ENCODE measurements around the gene DRC1. TPM values are rescaled to one million over a fixed set of nuclear protein-coding genes. Genes with fewer than 3 reads are reported as not detected.

Gene DRC1
- total and polyA plus RNA-seq, 7 donors, result 0.06 to 0.54 TPM; not detected in 5

GRCh38 chr2:26423750-26424149, 22.0 kb downstream of the DRC1 start:
- no peaks in the 10 kb centered on the region for H3K4me1 ChIP-seq
- no peaks in the 10 kb centered on the region for H3K9me3 ChIP-seq
- no peak for DNase-seq
- H3K27me3 ChIP-seq, result peaks cover 0 to 5% (median 0%) of the 10 kb centered on the region in 3 donors
- H3K27ac ChIP-seq, result no peak overlapping the region
- WGBS, 2 donors, result 81 to 83% methylated on average over 9 of the region's 9 CpGs
- no peaks in the 10 kb centered on the region for H3K36me3 ChIP-seq
- intact Hi-C loops (cut with DNase I), result no loop called here
- no peak overlapping the region for H3K4me3 ChIP-seq
- TF ChIP-seq POLR2AphosphoS5 (IDR thresholded peaks at IDR 0.05), result no peak
- TF ChIP-seq POLR2A (IDR thresholded peaks at IDR 0.05), result no peak
- TF ChIP-seq, protein P1, sequence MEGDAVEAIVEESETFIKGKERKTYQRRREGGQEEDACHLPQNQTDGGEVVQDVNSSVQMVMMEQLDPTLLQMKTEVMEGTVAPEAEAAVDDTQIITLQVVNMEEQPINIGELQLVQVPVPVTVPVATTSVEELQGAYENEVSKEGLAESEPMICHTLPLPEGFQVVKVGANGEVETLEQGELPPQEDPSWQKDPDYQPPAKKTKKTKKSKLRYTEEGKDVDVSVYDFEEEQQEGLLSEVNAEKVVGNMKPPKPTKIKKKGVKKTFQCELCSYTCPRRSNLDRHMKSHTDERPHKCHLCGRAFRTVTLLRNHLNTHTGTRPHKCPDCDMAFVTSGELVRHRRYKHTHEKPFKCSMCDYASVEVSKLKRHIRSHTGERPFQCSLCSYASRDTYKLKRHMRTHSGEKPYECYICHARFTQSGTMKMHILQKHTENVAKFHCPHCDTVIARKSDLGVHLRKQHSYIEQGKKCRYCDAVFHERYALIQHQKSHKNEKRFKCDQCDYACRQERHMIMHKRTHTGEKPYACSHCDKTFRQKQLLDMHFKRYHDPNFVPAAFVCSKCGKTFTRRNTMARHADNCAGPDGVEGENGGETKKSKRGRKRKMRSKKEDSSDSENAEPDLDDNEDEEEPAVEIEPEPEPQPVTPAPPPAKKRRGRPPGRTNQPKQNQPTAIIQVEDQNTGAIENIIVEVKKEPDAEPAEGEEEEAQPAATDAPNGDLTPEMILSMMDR (IDR thresholded peaks at IDR 0.05), result no peak
- TF ChIP-seq EP300 (IDR thresholded peaks at IDR 0.05), result no peak

GRCh38 chr2:26424221-26424620, 22.5 kb downstream of the DRC1 start:
- 78 to 84% methylated on average over 3 of the region's 3 CpGs for whole genome bisulfite sequencing, 2 donors
- no peak overlapping the region for H3K27ac ChIP-seq
- peaks cover 0 to under 1% (median 0%) of the 10 kb centered on the region in 3 donors for H3K27me3 ChIP-seq
- TF ChIP-seq, protein P1 (IDR thresholded peaks at IDR 0.05), result no peak
- TF ChIP-seq POLR2A (IDR thresholded peaks at IDR 0.05) (no peak), EP300 (IDR thresholded peaks at IDR 0.05) (no peak)
- intact Hi-C loops (cut with DNase I), result no loop called here
- no peaks in the 10 kb centered on the region for H3K36me3 ChIP-seq
- H3K9me3 ChIP-seq, result no peaks in the 10 kb centered on the region
- DNase-seq, result no peak
- H3K4me1 ChIP-seq, result no peaks in the 10 kb centered on the region
- no peak overlapping the region for H3K4me3 ChIP-seq

- no peaks in the 10 kb centered on the region for H3K9me3 ChIP-seq
- H3K4me1 ChIP-seq, result no peaks in the 10 kb centered on the region
- no peak overlapping the region for H3K4me3 ChIP-seq
- 90 to 92% methylated on average over 2 of the region's 2 CpGs for WGBS, 2 donors
- no peaks in the 10 kb centered on the region for H3K27me3 ChIP-seq
- DNase-seq, result no peak
- H3K27ac ChIP-seq, result no peak overlapping the region
- TF ChIP-seq, protein P1 (IDR thresholded peaks at IDR 0.05), result no peak
- no peak for TF ChIP-seq EP300 (IDR thresholded peaks at IDR 0.05)
- TF ChIP-seq POLR2AphosphoS5 (IDR thresholded peaks at IDR 0.05), result no peak
- no peak for TF ChIP-seq POLR2A (IDR thresholded peaks at IDR 0.05)
- intact Hi-C loops (cut with DNase I), result no loop called here
- no peaks in the 10 kb centered on the region for H3K36me3 ChIP-seq
Measured at GRCh38 chr2:26428846-26429245, 27.1 kb downstream of the DRC1 start.

DNA sequence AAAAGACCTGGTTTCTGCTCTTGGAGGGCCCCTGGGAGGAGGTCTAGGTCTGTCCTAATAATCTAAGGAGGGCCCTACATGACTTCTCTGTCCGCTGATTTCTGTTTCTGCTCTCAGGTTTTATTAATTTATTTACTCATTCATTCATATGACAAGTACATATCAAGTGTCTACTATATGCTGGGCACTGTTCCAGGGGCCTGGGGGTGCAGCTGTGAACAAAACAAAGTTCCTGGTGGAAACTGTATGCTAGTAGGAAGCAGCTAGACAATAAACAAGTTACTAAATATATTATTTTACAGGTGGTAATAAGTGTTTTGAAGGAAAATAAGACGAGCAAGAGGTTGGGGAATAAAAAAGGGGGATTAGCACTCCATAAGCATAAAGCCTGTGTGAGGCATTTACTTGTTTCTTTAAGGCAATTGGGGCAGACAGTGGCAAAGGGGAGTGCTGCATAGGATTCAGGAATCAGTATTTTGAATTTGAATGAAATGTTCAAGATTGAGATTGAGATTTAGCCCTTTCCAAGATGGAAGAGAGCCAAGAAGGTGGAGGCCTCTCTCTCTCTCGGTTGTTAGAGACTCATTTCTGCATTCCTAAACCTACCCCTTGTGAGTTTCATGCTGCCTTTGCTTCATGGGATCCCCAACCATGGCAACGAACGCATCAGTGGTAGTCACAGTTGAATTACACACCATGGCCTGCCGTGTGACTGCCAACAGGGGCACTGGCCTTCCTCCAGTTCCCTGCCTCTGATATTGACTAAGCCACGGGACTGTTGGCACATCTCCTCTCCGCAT, 28.3 kb downstream of the DRC1 start:
- whole genome bisulfite sequencing, 2 donors, result 78 to 83% methylated on average over 8 of the region's 8 CpGs
- Histone ChIP-seq H3K4me3 (no peak overlapping the region), H3K4me1 (no peaks in the 10 kb centered on the region), H3K27ac (no peak overlapping the region), H3K36me3 (no peaks in the 10 kb centered on the region), H3K27me3 (no peaks in the 10 kb centered on the region), H3K9me3 (no peaks in the 10 kb centered on the region)
- intact Hi-C loops (cut with DNase I), result no loop called here
- TF ChIP-seq, protein P1 (IDR thresholded peaks at IDR 0.05), result no peak
- no peak for TF ChIP-seq POLR2A (IDR thresholded peaks at IDR 0.05)
- no peak for TF ChIP-seq EP300 (IDR thresholded peaks at IDR 0.05)
- no peak for TF ChIP-seq POLR2AphosphoS5 (IDR thresholded peaks at IDR 0.05)
- no peak for DNase-seq
